H1 (cell line): Measurements from ENCODE around the gene RAD23B. TPM values are rescaled to one million over a fixed set of nuclear protein-coding genes. Genes with fewer than 3 reads are reported as not detected.

Experiments used
- BRCA1 ChIP-seq: IDR thresholded peaks from 2 replicates; pipeline ENCODE4 v1.6.1; 2012; ENCODE audit warnings: low read depth, low read length, improper control_type of control experiment
- EGR1 ChIP-seq: IDR thresholded peaks from 2 replicates; pipeline ENCODE4 v1.6.1; 2011; ENCODE audit warnings: low read depth, low read length, borderline replicate concordance
- HDAC2 ChIP-seq, 2 experiments: fragments of 300-600 bp in 1 of 2; sonication (generic) in 1 of 2; IDR thresholded peaks; 2 replicates each; pipeline ENCODE4 v1.6.1; 2011 to 2012; ENCODE audit warnings: low read depth in 2 of 2, low read length in 2 of 2, mild to moderate bottlenecking in 2 of 2, moderate library complexity in 2 of 2, borderline replicate concordance in 1 of 2, inconsistent platforms in 1 of 2
- KDM5A ChIP-seq: fragments of 200-600 bp; IDR thresholded peaks from 2 replicates; pipeline ENCODE4 v1.7.1; 2012; ENCODE audit warnings: mild to moderate bottlenecking, low read length, inconsistent platforms, mixed read lengths
- RAD21 ChIP-seq, 2 experiments: IDR thresholded peaks in 1 of 2; conservative IDR thresholded peaks in 1 of 2; 2 replicates each; pipeline ENCODE4 v1.6.1; 2011; ENCODE audit warnings: low read depth in 2 of 2, low read length in 2 of 2, improper control_type of control experiment in 1 of 2, inconsistent platforms in 1 of 2, mild to moderate bottlenecking in 1 of 2, moderate library complexity in 1 of 2
- SIX5 ChIP-seq: IDR thresholded peaks from 2 replicates; pipeline ENCODE4 v1.6.1; 2011; ENCODE audit warnings: mild to moderate bottlenecking, low read depth, low read length
- SP1 ChIP-seq: IDR thresholded peaks from 2 replicates; pipeline ENCODE4 v1.6.1; 2011; ENCODE audit warnings: low read depth, low read length
- polyA plus RNA-seq, 7 experiments: library from polyadenylated mRNA; depleted of rRNA in 3 of 7; stranded (reverse) in 5 of 7; unstranded in 2 of 7; fragments of >200 nt in 5 of 7; fragments of 200-250 nt in 2 of 7; gene quantifications; 1 replicate in 5 of 7; 2 replicates in 1 of 7; 4 replicates in 1 of 7; pipeline versions ENCODE4 v1.2.1 to v1.2.3, GENCODE V29; 2011 to 2013; ENCODE audit warnings: missing spikeins in 2 of 7, mixed read lengths in 2 of 7
- total RNA-seq: library from RNA; stranded (reverse); fragmentation: NEBNext Ultra II Directional; extraction: Animal tissue kit (Norgen Biotek cat#: 25700); gene quantifications from 2 replicates; pipeline ENCODE4 v1.2.1, GENCODE V29; 2021

The RAD23B gene
- total and polyA plus RNA-seq, 2 of the 8 experiments (the other 6 are each of a cell fraction or from before 2014, with no cell fraction given): 97.1 to 165 TPM

DNA sequence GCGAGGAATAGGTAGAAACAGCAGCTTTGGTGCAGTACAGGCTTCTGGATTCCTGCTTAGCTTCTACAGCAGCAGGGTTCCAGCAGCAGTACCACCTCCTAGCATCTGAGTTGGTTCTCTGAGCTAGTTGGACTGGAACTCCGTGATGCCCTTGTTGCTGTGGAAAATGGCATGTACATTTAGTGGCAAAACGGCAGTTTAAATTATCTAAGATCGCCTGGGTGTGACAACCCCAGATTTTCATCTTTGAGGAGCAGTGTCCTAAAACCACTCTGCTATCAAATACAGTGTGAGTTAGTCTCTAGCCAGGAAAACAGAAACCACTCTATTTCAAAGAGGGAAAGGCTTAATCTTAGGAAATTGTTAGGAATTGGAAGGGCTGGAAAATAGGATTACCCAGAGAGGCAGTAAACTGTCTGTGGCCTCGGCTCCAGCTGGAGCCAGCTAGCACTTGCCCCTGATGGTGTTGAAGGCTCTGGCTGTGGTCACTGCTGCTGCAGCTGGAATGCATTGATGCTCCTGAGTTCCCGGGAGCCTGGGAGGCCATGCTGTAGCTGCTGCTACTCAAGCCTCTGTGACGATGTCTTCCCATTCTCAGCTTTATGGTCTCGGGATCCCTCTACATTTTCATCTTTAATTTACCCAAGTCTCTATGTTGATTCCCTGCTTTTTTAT, 29.4 kb downstream of the RAD23B start (continued):
- TF ChIP-seq EGR1 (no peak), RAD21 (IDR thresholded peaks at IDR 0.05 in 1 of 2, conservative IDR thresholded peaks at IDR 0.05 in 1 of 2; ENCODE audit: low read depth in 2 of 2, low read length in 2 of 2) (no peak), SIX5 (no peak), BRCA1 (no peak), HDAC2 (IDR thresholded peaks at IDR 0.05; ENCODE audit: borderline replicate concordance in 1 of 2, low read depth in 2 of 2, low read length in 2 of 2) (no peak), KDM5A (no peak), SP1 (no peak)
